ENCODE measurements around the gene TANGO6. TPM values are rescaled to one million over a fixed set of nuclear protein-coding genes. Genes with fewer than 3 reads are reported as not detected.

Gene TANGO6
- total and polyA plus RNA-seq, 10 of the 15 experiments (the other 5 are each of a cell fraction or from before 2014, with no cell fraction given): 1.1 to 20.6 (median 11.0) TPM

GRCh38 chr16:68835970-68836369 lies 7.4 kb upstream of the TANGO6 start:
- Histone ChIP-seq H3K27ac (ENCODE audit: control insufficient read depth, insufficient read depth) (no peak overlapping the region), H3K4me2 (ENCODE audit: control insufficient read depth, insufficient read depth) (no peak overlapping the region), H3K9ac (ENCODE audit: control insufficient read depth, insufficient read depth, low read length) (no peak overlapping the region), H2AFZ (ENCODE audit: control insufficient read depth, low read depth, low read length) (no peak overlapping the region), H3K4me1 (ENCODE audit: control insufficient read depth, insufficient read depth, low read length) (no peaks in the 10 kb centered on the region), H3K79me2 (ENCODE audit: control insufficient read depth, insufficient read depth, low read length) (no peaks in the 10 kb centered on the region), H3K4me3 (no peak overlapping the region), H3K27me3 (replicated peaks in 1 of 2; ENCODE audit: control insufficient read depth in 2 of 2, insufficient read depth in 2 of 2, low read length in 1 of 2) (no peaks in the 10 kb centered on the region), H3K9me3 (replicated peaks; ENCODE audit: control insufficient read depth, insufficient read depth, low read length) (no peaks in the 10 kb centered on the region), H4K20me1 (ENCODE audit: control insufficient read depth, insufficient read depth) (no peaks in the 10 kb centered on the region), H3K36me3 (ENCODE audit: control insufficient read depth in 2 of 2, insufficient read depth in 2 of 2, low read length in 1 of 2) (no peaks in the 10 kb centered on the region)
- ChIA-PET CTCF (interaction anchor here (1.1 to 1.9 kb wide), 2 partner anchors 11 to 300 kb away, joined by 3 to 10 read pairs; no protein-coding TSS in a partner anchor), SMC1A (ENCODE audit: uncharacterized antibody, unreplicated experiment) (no interaction called here), RAD21 (ENCODE audit: unreplicated experiment) (no interaction called here), POLR2A (no interaction called here)
- no peak for ATAC-seq
- WGBS (ENCODE audit: insufficient coverage, insufficient replicate concordance, low lambda C conversion rate, missing lambda C conversion rate): 55% methylated on average over 5 of the region's 5 CpGs
- no peak for FAIRE-seq
- TF ChIP-seq REST (IDR thresholded peaks at IDR 0.05; ENCODE audit: low read depth, low read length) (no peak), IKZF2 (IDR thresholded peaks at IDR 0.05) (no peak), CHD4 (IDR thresholded peaks at IDR 0.05) (no peak), YBX1 (IDR thresholded peaks at IDR 0.05) (no peak)
- no peak for DNase-seq (ENCODE audit: low read depth, low spot score)
- in situ Hi-C loops (cut with MboI): no loop called here
- intact Hi-C loops (cut with micrococcal nuclease; ENCODE audit: unreplicated experiment): no loop called here
- BruUV-seq (replicated peaks): no TSS peak

GRCh38 chr16:68839831-68840230 lies 3.5 kb upstream of the TANGO6 start:
- POLR2A ChIA-PET: no interaction called here
- ATAC-seq (no peak), DNase-seq (ENCODE audit: low read depth, low spot score) (no peak), FAIRE-seq (no peak)
- Histone ChIP-seq H3K9me3 (replicated peaks; ENCODE audit: control insufficient read depth, insufficient read depth, low read length) (no peaks in the 10 kb centered on the region), H3K79me2 (ENCODE audit: control insufficient read depth, insufficient read depth, low read length) (peaks cover 11% of the 10 kb centered on the region), H3K27ac (ENCODE audit: control insufficient read depth, insufficient read depth) (no peak overlapping the region), H4K20me1 (ENCODE audit: control insufficient read depth, insufficient read depth) (no peaks in the 10 kb centered on the region), H3K36me3 (ENCODE audit: control insufficient read depth in 2 of 2, insufficient read depth in 2 of 2, low read length in 1 of 2) (no peaks in the 10 kb centered on the region), H3K4me1 (ENCODE audit: control insufficient read depth, insufficient read depth, low read length) (no peaks in the 10 kb centered on the region), H2AFZ (ENCODE audit: control insufficient read depth, low read depth, low read length) (no peak overlapping the region), H3K4me3 (no peak overlapping the region), H3K9ac (ENCODE audit: control insufficient read depth, insufficient read depth, low read length) (no peak overlapping the region), H3K4me2 (ENCODE audit: control insufficient read depth, insufficient read depth) (no peak overlapping the region), H3K27me3 (replicated peaks in 1 of 2; ENCODE audit: control insufficient read depth in 2 of 2, insufficient read depth in 2 of 2, low read length in 1 of 2) (no peaks in the 10 kb centered on the region)
- in situ Hi-C loops (cut with MboI) (loop anchor here (5.0 kb wide), 1 partner anchor 282 kb away; no protein-coding TSS in a partner anchor), intact Hi-C loops (cut with micrococcal nuclease; ENCODE audit: unreplicated experiment) (loop anchor here (5.0 kb wide), 1 partner anchor 593 kb away; the partner anchor contains the start of gene PLA2G15)
- CTCF ChIA-PET: interaction anchor here (0.6 kb wide), 1 partner anchor 621 kb away, joined by 5 read pairs; no protein-coding TSS in a partner anchor
- SMC1A ChIA-PET (ENCODE audit: uncharacterized antibody, unreplicated experiment): interaction anchor here (1.1 kb wide), 1 partner anchor 24 kb away, joined by 3 read pairs; no protein-coding TSS in a partner anchor
- RAD21 ChIA-PET (ENCODE audit: unreplicated experiment): no interaction called here
- no TSS peak for BruUV-seq (replicated peaks)
- WGBS (ENCODE audit: insufficient coverage, insufficient replicate concordance, low lambda C conversion rate, missing lambda C conversion rate): 75% methylated on average over 4 of the region's 4 CpGs
- no peak for TF ChIP-seq HCFC1 (IDR thresholded peaks at IDR 0.05; ENCODE audit: low read length)
- TF ChIP-seq FOXK2 (IDR thresholded peaks at IDR 0.05): no peak
- TF ChIP-seq PAX5 (IDR thresholded peaks at IDR 0.05; ENCODE audit: borderline replicate concordance, low read depth, low read length): no peak
- no peak for TF ChIP-seq IRF3 (IDR thresholded peaks at IDR 0.05)
- no peak for TF ChIP-seq E2F4 (IDR thresholded peaks at IDR 0.05; ENCODE audit: low read depth, low read length)
- TF ChIP-seq PBX3 (IDR thresholded peaks at IDR 0.05; ENCODE audit: insufficient replicate concordance, low read depth, low read length): no peak
- TF ChIP-seq SMARCA5 (IDR thresholded peaks at IDR 0.05): no peak
- no peak for TF ChIP-seq NBN (IDR thresholded peaks at IDR 0.05)
